Body of pancreas (tissue), 4 donors: ENCODE measurements around the gene PIERCE2.

Experiments used
- POLR2A ChIP-seq, 3 donors: fragments of 450-650 bp; IDR thresholded peaks; one replicate each; pipeline ENCODE4 v1.6.1; 2016; ENCODE audit warnings: antibody characterized with exemption in 3 of 3, mild to moderate bottlenecking in 2 of 3
- TF ChIP-seq, protein P1 (sequence below), 7 experiments: fragments of 450-650 bp in 4 of 7; fragments of 200-600 bp in 3 of 7; sonication (generic) in 3 of 7; IDR thresholded peaks; one replicate each; pipeline ENCODE4 v1.5.1; 2016 to 2019; ENCODE audit warnings: antibody characterized with exemption in 7 of 7

- TF ChIP-seq, protein P1, sequence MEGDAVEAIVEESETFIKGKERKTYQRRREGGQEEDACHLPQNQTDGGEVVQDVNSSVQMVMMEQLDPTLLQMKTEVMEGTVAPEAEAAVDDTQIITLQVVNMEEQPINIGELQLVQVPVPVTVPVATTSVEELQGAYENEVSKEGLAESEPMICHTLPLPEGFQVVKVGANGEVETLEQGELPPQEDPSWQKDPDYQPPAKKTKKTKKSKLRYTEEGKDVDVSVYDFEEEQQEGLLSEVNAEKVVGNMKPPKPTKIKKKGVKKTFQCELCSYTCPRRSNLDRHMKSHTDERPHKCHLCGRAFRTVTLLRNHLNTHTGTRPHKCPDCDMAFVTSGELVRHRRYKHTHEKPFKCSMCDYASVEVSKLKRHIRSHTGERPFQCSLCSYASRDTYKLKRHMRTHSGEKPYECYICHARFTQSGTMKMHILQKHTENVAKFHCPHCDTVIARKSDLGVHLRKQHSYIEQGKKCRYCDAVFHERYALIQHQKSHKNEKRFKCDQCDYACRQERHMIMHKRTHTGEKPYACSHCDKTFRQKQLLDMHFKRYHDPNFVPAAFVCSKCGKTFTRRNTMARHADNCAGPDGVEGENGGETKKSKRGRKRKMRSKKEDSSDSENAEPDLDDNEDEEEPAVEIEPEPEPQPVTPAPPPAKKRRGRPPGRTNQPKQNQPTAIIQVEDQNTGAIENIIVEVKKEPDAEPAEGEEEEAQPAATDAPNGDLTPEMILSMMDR (IDR thresholded peaks at IDR 0.05): no peak
- no peak for TF ChIP-seq POLR2A (IDR thresholded peaks at IDR 0.05)
Measured at GRCh38 chr15:55407498-55408011, 740 bp upstream of the PIERCE2 start.
